ENCODE data around the gene RHBDD2. TPM values are rescaled to one million over a fixed set of nuclear protein-coding genes. Genes with fewer than 3 reads are reported as not detected.
"Not testable (repeated sequence)": the region's sequence is repeated elsewhere in the genome, so short reads cannot be mapped to it uniquely, and the experiment has no call there.

Gene RHBDD2
- total RNA-seq, 1 donor from 2014 or later, result 47.3 TPM

DNA sequence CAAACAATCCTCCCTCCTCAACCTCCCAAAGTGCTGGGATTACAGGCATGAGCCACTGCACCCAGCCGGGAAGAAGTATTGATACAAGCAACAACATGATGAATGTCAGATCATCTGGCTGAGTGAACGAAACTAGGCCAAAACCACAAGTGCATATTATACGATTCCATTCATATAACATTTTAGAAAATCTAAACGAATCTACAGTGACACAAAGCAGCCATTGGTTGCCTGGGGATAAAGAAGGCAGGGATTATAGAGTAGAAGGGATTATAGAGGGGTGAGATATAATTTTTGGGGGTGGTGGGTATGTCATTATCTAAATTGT, 11.5 kb upstream of the RHBDD2 start:
- no peak overlapping the region for H3K4me3 ChIP-seq (ENCODE audit: low read depth, low read length)
- TF ChIP-seq CTCF (conservative IDR thresholded peaks at IDR 0.05; ENCODE audit: low read depth, low read length), result no peak
- DNase-seq (ENCODE audit: low read depth), result no peak

DNA sequence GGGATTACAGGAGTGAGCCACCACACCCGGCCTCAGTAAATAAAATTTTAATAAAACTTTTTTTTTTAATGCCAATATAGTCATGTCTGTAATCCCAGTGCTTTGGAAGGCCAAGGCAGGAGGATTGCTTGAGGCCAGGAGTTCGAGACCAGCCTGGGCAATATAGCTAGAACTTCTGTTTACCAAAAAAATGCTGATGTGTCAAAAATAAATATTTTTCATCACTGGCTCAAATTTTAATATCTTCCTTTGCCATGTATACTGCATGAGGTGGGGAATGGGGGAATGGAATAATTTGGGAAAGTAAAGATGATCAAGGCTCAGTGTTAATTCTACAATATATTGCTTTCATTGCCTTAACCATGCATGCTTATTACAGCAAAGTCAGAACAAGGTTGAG, 10.7 kb upstream of the RHBDD2 start:
- H3K4me3 ChIP-seq (ENCODE audit: low read depth, low read length), result no peak overlapping the region
- no peak for TF ChIP-seq CTCF (conservative IDR thresholded peaks at IDR 0.05; ENCODE audit: low read depth, low read length)
- DNase-seq (ENCODE audit: low read depth), result no peak

- DNase-seq (ENCODE audit: low read depth), result no peak
- H3K4me3 ChIP-seq (ENCODE audit: low read depth, low read length), result no peak overlapping the region
- no peak for TF ChIP-seq CTCF (conservative IDR thresholded peaks at IDR 0.05; ENCODE audit: low read depth, low read length)
Observed at GRCh38 chr7:75869776-75870379, 9.0 kb upstream of the RHBDD2 start.

DNA sequence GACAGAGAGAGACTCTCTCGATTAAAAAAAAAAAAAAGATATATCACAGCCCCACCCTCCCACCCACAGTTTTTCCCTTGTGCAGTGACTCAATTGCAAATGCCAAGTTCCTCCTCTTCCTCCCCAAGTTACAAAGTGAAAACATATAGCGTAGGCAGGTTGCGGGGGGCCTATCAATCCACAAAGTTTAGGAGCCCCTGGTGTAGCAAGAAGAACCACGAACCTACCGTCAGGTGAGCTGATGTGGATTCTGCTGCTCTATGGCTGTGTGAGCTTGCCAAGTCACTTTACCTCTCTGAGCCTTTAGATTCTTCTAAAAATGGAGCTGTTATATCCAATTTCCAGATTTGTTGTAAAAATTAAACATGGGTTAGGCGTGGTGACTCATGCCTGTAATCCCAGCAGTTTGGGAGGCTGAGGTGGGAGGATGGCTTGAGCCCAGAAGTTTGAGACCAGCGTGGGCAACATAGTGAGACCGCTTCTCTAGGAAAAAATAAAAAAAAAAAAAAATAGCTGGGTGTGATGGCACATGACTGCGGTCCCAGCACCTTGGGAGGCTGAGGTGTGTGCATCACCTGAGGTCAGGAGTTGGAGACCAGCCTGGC, 8.2 kb upstream of the RHBDD2 start:
- DNase-seq (ENCODE audit: low read depth), result no peak
- no peak for TF ChIP-seq CTCF (conservative IDR thresholded peaks at IDR 0.05; ENCODE audit: low read depth, low read length)
- no peak overlapping the region for H3K4me3 ChIP-seq (ENCODE audit: low read depth, low read length)

DNA sequence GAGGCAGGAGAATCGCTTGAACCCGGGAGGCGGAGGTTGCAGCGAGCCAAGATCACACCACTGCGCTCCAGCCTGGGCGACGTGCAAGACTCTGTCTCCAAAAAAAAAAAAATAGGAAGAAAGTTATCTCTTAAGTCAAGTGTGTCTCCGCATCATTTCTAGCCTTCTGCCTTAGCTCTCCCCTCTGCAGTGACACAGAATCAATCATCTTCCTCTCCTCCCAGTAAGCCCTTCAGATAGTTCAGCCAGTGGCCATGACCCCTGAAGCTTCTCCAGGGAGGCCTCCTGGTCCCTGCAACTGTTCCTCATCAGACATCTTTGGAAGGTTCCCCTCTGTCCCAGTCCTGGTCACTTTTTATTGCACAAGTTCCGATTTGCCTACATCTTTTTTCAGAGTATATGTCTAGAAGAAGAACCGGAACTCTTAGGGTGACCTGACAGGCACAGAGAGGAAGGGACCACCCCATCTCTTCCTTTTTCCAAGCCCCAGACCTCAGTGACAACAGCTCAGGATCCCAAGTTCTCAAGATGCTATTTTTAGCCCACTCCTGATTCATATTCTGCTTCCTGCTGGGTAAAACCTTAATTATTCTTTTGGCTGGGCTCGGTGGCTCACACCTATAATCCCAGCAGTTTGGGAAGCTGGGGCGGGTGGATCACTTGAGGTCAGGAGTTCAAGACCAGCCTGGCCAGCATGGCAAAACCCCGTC, 6.6 kb upstream of the RHBDD2 start:
- no peak for TF ChIP-seq CTCF (conservative IDR thresholded peaks at IDR 0.05; ENCODE audit: low read depth, low read length)
- no peak overlapping the region for H3K4me3 ChIP-seq (ENCODE audit: low read depth, low read length)
- DNase-seq (ENCODE audit: low read depth), result no peak

DNA sequence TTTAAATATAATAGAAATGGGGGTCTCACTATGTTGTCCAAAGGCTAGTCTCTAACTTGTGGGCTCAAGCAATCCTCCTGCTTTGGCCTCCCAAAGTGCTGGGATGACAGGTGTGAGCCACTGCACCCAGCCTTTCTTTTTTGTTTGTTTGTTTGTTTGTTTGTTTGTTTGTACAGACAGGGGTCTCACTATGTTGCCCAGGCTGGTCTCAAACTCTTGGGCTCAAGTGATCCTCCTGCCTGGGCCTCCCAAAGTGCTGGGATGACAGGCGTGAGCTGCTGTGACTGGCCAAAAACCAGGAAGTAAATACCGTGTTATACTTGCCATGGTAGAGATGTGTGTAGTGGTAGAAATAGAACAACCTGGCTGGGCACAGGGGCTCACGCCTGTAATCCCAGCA, 4.7 kb upstream of the RHBDD2 start:
- not testable (repeated sequence) for H3K4me3 ChIP-seq (ENCODE audit: low read depth, low read length)

GRCh38 chr7:75875113-75876080, 3.4 kb upstream of the RHBDD2 start:
- no peak for DNase-seq (ENCODE audit: low read depth)
- no peak overlapping the region for H3K4me3 ChIP-seq (ENCODE audit: low read depth, low read length)
- no peak for TF ChIP-seq CTCF (conservative IDR thresholded peaks at IDR 0.05; ENCODE audit: low read depth, low read length)

More for the DNA sequence above, 4.7 kb upstream of the RHBDD2 start:
- not testable (repeated sequence) for DNase-seq (ENCODE audit: low read depth)

All from epithelial cell of proximal tubule (primary cell).